22Rv1 (cell line): ENCODE results near the gene DMAP1.

Experiments used
- H3K27ac ChIP-seq: fragments of 450-650 bp; 2 replicates; pipeline ENCODE4 v1.5.1; 2017
- ZFX ChIP-seq: fragments of 450-650 bp; IDR thresholded peaks from 2 replicates; pipeline ENCODE4 v1.6.1; 2017; ENCODE audit warnings: antibody characterized with exemption, borderline replicate concordance
- TF ChIP-seq, protein P1 (sequence below): fragments of 450-650 bp; IDR thresholded peaks from 2 replicates; pipeline ENCODE4 v1.5.1; 2017; ENCODE audit warnings: mild to moderate bottlenecking

DMAP1 gene

GRCh38 chr1:44221769-44222168, 8.5 kb downstream of the DMAP1 start:
- no peak for TF ChIP-seq ZFX
- TF ChIP-seq, protein P1, sequence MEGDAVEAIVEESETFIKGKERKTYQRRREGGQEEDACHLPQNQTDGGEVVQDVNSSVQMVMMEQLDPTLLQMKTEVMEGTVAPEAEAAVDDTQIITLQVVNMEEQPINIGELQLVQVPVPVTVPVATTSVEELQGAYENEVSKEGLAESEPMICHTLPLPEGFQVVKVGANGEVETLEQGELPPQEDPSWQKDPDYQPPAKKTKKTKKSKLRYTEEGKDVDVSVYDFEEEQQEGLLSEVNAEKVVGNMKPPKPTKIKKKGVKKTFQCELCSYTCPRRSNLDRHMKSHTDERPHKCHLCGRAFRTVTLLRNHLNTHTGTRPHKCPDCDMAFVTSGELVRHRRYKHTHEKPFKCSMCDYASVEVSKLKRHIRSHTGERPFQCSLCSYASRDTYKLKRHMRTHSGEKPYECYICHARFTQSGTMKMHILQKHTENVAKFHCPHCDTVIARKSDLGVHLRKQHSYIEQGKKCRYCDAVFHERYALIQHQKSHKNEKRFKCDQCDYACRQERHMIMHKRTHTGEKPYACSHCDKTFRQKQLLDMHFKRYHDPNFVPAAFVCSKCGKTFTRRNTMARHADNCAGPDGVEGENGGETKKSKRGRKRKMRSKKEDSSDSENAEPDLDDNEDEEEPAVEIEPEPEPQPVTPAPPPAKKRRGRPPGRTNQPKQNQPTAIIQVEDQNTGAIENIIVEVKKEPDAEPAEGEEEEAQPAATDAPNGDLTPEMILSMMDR, result no peak
- H3K27ac ChIP-seq, result no peak overlapping the region

- TF ChIP-seq, protein P1, result no peak
- TF ChIP-seq ZFX, result no peak
- no peak overlapping the region for H3K27ac ChIP-seq
These were observed 9.3 kb downstream of the DMAP1 start for GRCh38 chr1:44222397-44223186.

GRCh38 chr1:44223187-44223610, 9.9 kb downstream of the DMAP1 start:
- H3K27ac ChIP-seq, result no peak overlapping the region
- TF ChIP-seq, protein P1, result no peak
- no peak for TF ChIP-seq ZFX

DNA sequence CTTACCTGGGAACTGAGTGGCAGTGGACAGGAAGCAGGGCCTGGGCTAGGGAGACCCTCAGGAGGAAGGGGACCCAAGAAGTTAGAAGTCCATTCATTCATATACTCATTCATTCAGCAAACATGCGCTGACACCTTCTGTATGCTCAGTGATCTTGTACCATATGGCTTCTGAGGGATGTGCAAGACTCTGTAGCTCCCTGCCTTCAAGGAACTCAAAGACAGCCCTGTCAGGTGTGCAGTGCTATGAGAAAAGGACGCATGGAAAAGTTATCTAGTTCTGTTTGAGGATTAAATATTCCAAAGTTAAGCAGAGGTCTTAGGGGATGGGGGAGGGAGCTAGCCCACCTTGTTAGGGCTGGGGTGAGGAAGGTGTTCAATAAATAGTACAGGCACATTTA, 12.5 kb downstream of the DMAP1 start:
- no peak overlapping the region for H3K27ac ChIP-seq
- TF ChIP-seq, protein P1, result no peak
- TF ChIP-seq ZFX, result no peak

- no peak for TF ChIP-seq ZFX
- TF ChIP-seq, protein P1, result no peak
- no peak overlapping the region for H3K27ac ChIP-seq
These were observed 13.9 kb downstream of the DMAP1 start for GRCh38 chr1:44227211-44227610.

- no peak overlapping the region for H3K27ac ChIP-seq
- TF ChIP-seq ZFX, result no peak
- TF ChIP-seq, protein P1, result no peak
These were observed 14.9 kb downstream of the DMAP1 start for GRCh38 chr1:44228218-44228617.

GRCh38 chr1:44229435-44230167, 16.3 kb downstream of the DMAP1 start:
- TF ChIP-seq, protein P1, result no peak
- TF ChIP-seq ZFX, result no peak
- H3K27ac ChIP-seq, result no peak overlapping the region
